Liver (tissue), 3 donors: ENCODE results near the gene SCAF8.

ENCODE experiments used
- CTCF ChIP-seq: fragments of 150-350 bp; IDR thresholded peaks from 2 replicates; pipeline ENCODE4 v1.5.1; 2017; ENCODE audit warnings: improper control_type of control experiment, low read depth, low read length; ENCODE audit not compliant: missing input control
- GABPA ChIP-seq, 2 donors: IDR thresholded peaks in 1 of 2; conservative IDR thresholded peaks in 1 of 2; 2 replicates each; pipeline ENCODE4 v1.6.1; 2016; ENCODE audit warnings: antibody characterized with exemption in 2 of 2, mild to moderate bottlenecking in 1 of 2, moderate library complexity in 1 of 2
- TAF1 ChIP-seq: conservative IDR thresholded peaks from 2 replicates; pipeline ENCODE4 v1.6.1; 2016; ENCODE audit warnings: antibody characterized with exemption, mild to moderate bottlenecking
- TF ChIP-seq, protein P1 (sequence below): IDR thresholded peaks from 2 replicates; pipeline ENCODE4 v1.6.1; 2016; ENCODE audit warnings: antibody characterized with exemption
- donor health status: healthy.
- donor health status: healthy.

DNA sequence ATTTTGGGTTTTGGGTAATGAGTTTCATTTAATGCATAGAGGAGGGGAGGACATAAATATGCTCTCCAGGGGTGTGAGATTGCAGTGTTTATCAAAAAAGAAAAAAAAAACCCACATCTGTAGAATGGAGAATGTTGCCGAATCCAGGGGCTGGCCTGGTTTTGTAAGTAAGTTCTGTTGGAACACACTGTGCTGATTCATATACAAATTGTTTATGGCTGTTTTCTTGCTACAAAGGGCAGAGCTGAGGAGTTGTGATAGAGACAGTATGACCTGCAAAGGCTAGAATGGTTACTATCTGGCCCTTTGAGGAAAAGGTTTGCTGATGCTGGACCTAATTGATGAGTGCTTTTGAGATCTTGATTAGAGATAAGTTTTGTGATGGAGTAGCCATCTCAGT is 30.4 kb downstream of the SCAF8 start:
- TF ChIP-seq CTCF (no peak), GABPA (IDR thresholded peaks at IDR 0.05 in 1 of 2, conservative IDR thresholded peaks at IDR 0.05 in 1 of 2) (no peak), TAF1 (no peak)
- TF ChIP-seq, protein P1, sequence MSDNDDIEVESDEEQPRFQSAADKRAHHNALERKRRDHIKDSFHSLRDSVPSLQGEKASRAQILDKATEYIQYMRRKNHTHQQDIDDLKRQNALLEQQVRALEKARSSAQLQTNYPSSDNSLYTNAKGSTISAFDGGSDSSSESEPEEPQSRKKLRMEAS: no peak
